GM12878 (cell line): ENCODE data around the gene SH2D7. TPM values are rescaled to one million over a fixed set of nuclear protein-coding genes. Genes with fewer than 3 reads are reported as not detected.

Experiments
- ATAC-seq: fragments of 200-7000 bp; cut with Tn5 transposase; 3 replicates; pipeline ENCODE4 v1.9.1; 2020; ENCODE audit warnings: mild to moderate bottlenecking, moderate library complexity
- BruUV-seq: library from RNA; stranded (reverse); fragments of 400-500 nt; replicated peaks from 2 replicates; lab custom pipeline; 2021; lab: Mats Ljungman, UMichigan
- CTCF ChIA-PET: fragments of 300-600 bp; sonication (Branson Sonifier 250); formaldehyde crosslinking; extraction: SDS; loops from one replicate; lab custom pipeline; 2021; ENCODE audit warnings: inconsistent platforms; lab: Yijun Ruan, JAX
- POLR2A ChIA-PET: fragments of 350-600 bp; formaldehyde crosslinking; extraction: SDS; loops from one replicate; lab custom pipeline; 2021; ENCODE audit warnings: inconsistent platforms; lab: Charles Lee
- RAD21 ChIA-PET: fragments of 300-600 bp; sonication (Branson Sonifier 250); formaldehyde crosslinking; loops from one replicate; lab custom pipeline; 2023; ENCODE audit warnings: antibody characterized with exemption; ENCODE audit not compliant: unreplicated experiment; lab: Charles Lee
- SMC1A ChIA-PET: fragments of 300-600 bp; sonication (Branson Sonifier 250); formaldehyde crosslinking; loops from one replicate; lab custom pipeline; 2023; ENCODE audit not compliant: unreplicated experiment, uncharacterized antibody; lab: Charles Lee
- DNase-seq: peaks from one replicate; pipeline ENCODE4 v3.0.0-alpha.2; 2011; ENCODE audit warnings: low read depth, low spot score
- FAIRE-seq: peaks from 3 replicates; lab custom pipeline; 2011; peaks lifted over from hg19 to GRCh38; lab: Jason Lieb, UNC
- H2AFZ ChIP-seq: 2 replicates; pipeline ENCODE4 v1.6.0; 2011; ENCODE audit warnings: low read depth, low read length, control low read depth; ENCODE audit not compliant: control insufficient read depth
- H3K27ac ChIP-seq: 2 replicates; pipeline ENCODE4 v1.5.1; 2011; ENCODE audit warnings: control low read depth; ENCODE audit not compliant: control insufficient read depth, insufficient read depth
- H3K27me3 ChIP-seq, 2 experiments: replicated peaks in 1 of 2; 2 replicates each; pipeline versions ENCODE4 v1.6.0 to v1.6.1; 2011; ENCODE audit warnings: low read length in 1 of 2; ENCODE audit not compliant: control insufficient read depth in 2 of 2, insufficient read depth in 2 of 2
- H3K36me3 ChIP-seq, 2 experiments: 2 replicates each; pipeline ENCODE4 v1.5.1; 2011; ENCODE audit warnings: low read length in 1 of 2; ENCODE audit not compliant: control insufficient read depth in 2 of 2, insufficient read depth in 2 of 2
- H3K4me1 ChIP-seq: 2 replicates; pipeline ENCODE4 v1.6.1; 2011; ENCODE audit warnings: mild to moderate bottlenecking, low read length, moderate library complexity, mixed read lengths; ENCODE audit not compliant: control insufficient read depth, insufficient read depth
- H3K4me2 ChIP-seq: 2 replicates; pipeline ENCODE4 v1.6.0; 2011; ENCODE audit warnings: control low read depth; ENCODE audit not compliant: control insufficient read depth, insufficient read depth
- H3K4me3 ChIP-seq: fragments of 200-600 bp; sonication (generic); 2 replicates; pipeline ENCODE4 v1.5.1; 2016
- H3K79me2 ChIP-seq: 2 replicates; pipeline ENCODE4 v1.6.0; 2011; ENCODE audit warnings: low read length; ENCODE audit not compliant: control insufficient read depth, insufficient read depth
- H3K9ac ChIP-seq: 2 replicates; pipeline ENCODE4 v1.8.0; 2011; ENCODE audit warnings: low read length, control low read depth, mixed read lengths; ENCODE audit not compliant: control insufficient read depth, insufficient read depth
- H3K9me3 ChIP-seq: replicated peaks from 3 replicates; pipeline ENCODE4 v1.5.1; 2011; ENCODE audit warnings: mild to moderate bottlenecking, low read length; ENCODE audit not compliant: control insufficient read depth, insufficient read depth
- H4K20me1 ChIP-seq: 2 replicates; pipeline ENCODE4 v1.6.0; 2011; ENCODE audit not compliant: control insufficient read depth, insufficient read depth
- EGR1 ChIP-seq, 2 experiments: IDR thresholded peaks; 1 replicate in 1 of 2; 2 replicates in 1 of 2; pipeline ENCODE4 v1.6.1; 2011 to 2012; ENCODE audit warnings: low read depth in 2 of 2, low read length in 2 of 2, borderline replicate concordance in 1 of 2, mild to moderate bottlenecking in 1 of 2, moderate library complexity in 1 of 2
- HDGF ChIP-seq: fragments of 450-650 bp; IDR thresholded peaks from 2 replicates; pipeline ENCODE4 v1.6.1; 2016; ENCODE audit warnings: antibody characterized with exemption
- IKZF1 ChIP-seq: fragments of 450-650 bp; conservative IDR thresholded peaks from 2 replicates; pipeline ENCODE4 v1.6.1; 2017; ENCODE audit warnings: antibody characterized with exemption, mild to moderate bottlenecking
- IKZF2 ChIP-seq, 2 experiments: fragments of 450-650 bp; IDR thresholded peaks; 2 replicates each; pipeline ENCODE4 v1.6.1; 2017; ENCODE audit warnings: mild to moderate bottlenecking in 2 of 2, moderate library complexity in 2 of 2
- MTA2 ChIP-seq: fragments of 450-650 bp; IDR thresholded peaks from 2 replicates; pipeline ENCODE4 v1.6.1; 2016; ENCODE audit warnings: low read depth, mild to moderate bottlenecking, moderate library complexity
- NBN ChIP-seq: fragments of 450-650 bp; IDR thresholded peaks from 2 replicates; pipeline ENCODE4 v1.6.1; 2016
- NR2F1 ChIP-seq: fragments of 450-650 bp; conservative IDR thresholded peaks from 2 replicates; pipeline ENCODE4 v1.6.1; 2017; ENCODE audit warnings: mild to moderate bottlenecking
- PAX5 ChIP-seq: IDR thresholded peaks from 2 replicates; pipeline ENCODE4 v1.6.1; 2011; ENCODE audit warnings: low read depth, low read length, borderline replicate concordance
- RUNX3 ChIP-seq: IDR thresholded peaks from 2 replicates; pipeline ENCODE4 v1.6.1; 2012; ENCODE audit warnings: low read length, inconsistent platforms
- SPI1 ChIP-seq: IDR thresholded peaks from 2 replicates; pipeline ENCODE4 v1.6.1; 2011; ENCODE audit warnings: low read depth, mild to moderate bottlenecking, low read length, moderate library complexity, borderline replicate concordance; ENCODE audit not compliant: insufficient read depth
- ZNF687 ChIP-seq: fragments of 450-650 bp; IDR thresholded peaks from 2 replicates; pipeline ENCODE4 v1.6.1; 2017; ENCODE audit warnings: mild to moderate bottlenecking, moderate library complexity
- WGBS: methylation state at CpG from one replicate; pipeline ENCODE4 v1.1.6; 2016; ENCODE audit warnings: low lambda C conversion rate; ENCODE audit not compliant: insufficient replicate concordance, insufficient coverage; ENCODE audit errors: missing lambda C conversion rate; 5-methylcytosine and 5-hydroxymethylcytosine counted together
- in situ Hi-C: fragments of 300-500 bp; cut with MboI; formaldehyde crosslinking; loops from 9 replicates; pipeline ENCODE4 v1.14.3; 2018; ENCODE audit warnings: mixed read lengths
- intact Hi-C: fragments of 100-400 bp; cut with micrococcal nuclease; formaldehyde crosslinking; loops from one replicate; pipeline ENCODE4 v1.14.2; 2022; ENCODE audit not compliant: unreplicated experiment
- polyA plus RNA-seq, 11 experiments: library from polyadenylated mRNA; depleted of rRNA in 4 of 11; unstranded in 6 of 11; stranded (reverse) in 5 of 11; fragments of >200 nt; fragmentation: Nextera tagmentation in 4 of 11; fragmentation: Illumina TruSeq in 1 of 11; extraction: Ambion mirVana in 4 of 11; extraction: Trizol in 1 of 11; gene quantifications; 1 replicate in 1 of 11; 2 replicates in 10 of 11; pipeline versions ENCODE4 v1.2.1 to v1.2.3, GENCODE V29; 2011 to 2016; ENCODE audit warnings: inconsistent platforms in 2 of 11, missing spikeins in 2 of 11, low read depth in 1 of 11
- total RNA-seq, 4 experiments: library from RNA; depleted of rRNA in 3 of 4; stranded (reverse); fragments of >200 nt in 3 of 4; fragmentation: Illumina TruSeq in 1 of 4; extraction: Trizol in 1 of 4; gene quantifications; 2 replicates each; pipeline versions ENCODE4 v1.2.1 to v1.2.3, GENCODE V29; 2013 to 2021
- TF ChIP-seq, protein P1 (sequence below): fragments of 450-650 bp; IDR thresholded peaks from 2 replicates; pipeline ENCODE4 v1.6.1; 2016; ENCODE audit warnings: mild to moderate bottlenecking

The SH2D7 gene
- total and polyA plus RNA-seq, 10 of the 15 experiments (the other 5 are each of a cell fraction or from before 2014, with no cell fraction given), result 0.04 to 0.06 TPM; not detected in 8

GRCh38 chr15:78070049-78070700 is 22.2 kb upstream of the SH2D7 start:
- H2AFZ ChIP-seq, result peak overlapping the region; percentile 23
- DNase-seq (no peak), FAIRE-seq (no peak), ATAC-seq (no peak)
- ChIA-PET CTCF (interaction anchor here (0.6 to 13.4 kb wide), 18 partner anchors 9 to 130 kb away, joined by 3 to 191 read pairs (median 6); no protein-coding TSS in a partner anchor), POLR2A (interaction anchor here (0.6 to 6.8 kb wide), 13 partner anchors 9 to 916 kb away, joined by 3 to 79 read pairs (median 5); partner anchors contain the start of gene IDH3A), RAD21 (interaction anchor here (0.8 to 9.2 kb wide), 13 partner anchors 11 to 81 kb away, joined by 3 to 170 read pairs (median 5); no protein-coding TSS in a partner anchor), SMC1A (interaction anchor here (0.8 to 12.0 kb wide), 19 partner anchors 8 to 106 kb away, joined by 3 to 305 read pairs (median 7); no protein-coding TSS in a partner anchor)
- BruUV-seq, result no TSS peak
- 0 out of 4 replicates have a peak, but pooled peaks cover 0 to 3% of the 10 kb centered on the region in 2 experiments for H3K36me3 ChIP-seq
- in situ Hi-C loops (no loop called here), intact Hi-C loops (no loop called here)
- 63% methylated on average over 4 of the region's 4 CpGs for WGBS
- H3K4me3 ChIP-seq, result peak overlapping the region; percentile 26
- no peaks in the 10 kb centered on the region for H4K20me1 ChIP-seq
- peak overlapping the region; percentile 89 for H3K27ac ChIP-seq
- H3K27me3 ChIP-seq, result no peaks in the 10 kb centered on the region
- peaks cover 47% of the 10 kb centered on the region for H3K4me1 ChIP-seq
- H3K79me2 ChIP-seq, result peaks cover 74% of the 10 kb centered on the region
- H3K4me2 ChIP-seq, result peak overlapping the region; percentile 64
- TF ChIP-seq RUNX3, result no peak
- peak; percentile 53; the same call in 1 of the 2 replicates for TF ChIP-seq ZNF687
- peak; percentile 45; the same call in 1 of the 2 replicates for TF ChIP-seq SPI1
- peak; percentile 72; the same call in 1 of the 2 replicates for TF ChIP-seq HDGF
- peak in 1 of 2 experiments; percentile 42; a peak in 1 of 4 replicates for TF ChIP-seq IKZF2 (IDR thresholded peaks at IDR 0.05)
- no peak for TF ChIP-seq PAX5
- TF ChIP-seq, protein P1, sequence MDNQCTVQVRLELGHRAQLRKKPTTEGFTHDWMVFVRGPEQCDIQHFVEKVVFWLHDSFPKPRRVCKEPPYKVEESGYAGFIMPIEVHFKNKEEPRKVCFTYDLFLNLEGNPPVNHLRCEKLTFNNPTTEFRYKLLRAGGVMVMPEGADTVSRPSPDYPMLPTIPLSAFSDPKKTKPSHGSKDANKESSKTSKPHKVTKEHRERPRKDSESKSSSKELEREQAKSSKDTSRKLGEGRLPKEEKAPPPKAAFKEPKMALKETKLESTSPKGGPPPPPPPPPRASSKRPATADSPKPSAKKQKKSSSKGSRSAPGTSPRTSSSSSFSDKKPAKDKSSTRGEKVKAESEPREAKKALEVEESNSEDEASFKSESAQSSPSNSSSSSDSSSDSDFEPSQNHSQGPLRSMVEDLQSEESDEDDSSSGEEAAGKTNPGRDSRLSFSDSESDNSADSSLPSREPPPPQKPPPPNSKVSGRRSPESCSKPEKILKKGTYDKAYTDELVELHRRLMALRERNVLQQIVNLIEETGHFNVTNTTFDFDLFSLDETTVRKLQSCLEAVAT, result peak; percentile 27; the same call in 1 of the 2 replicates
- peak; percentile 30 for TF ChIP-seq IKZF1
- TF ChIP-seq NR2F1, result no peak
- TF ChIP-seq MTA2, result 0 out of 2 replicates have a peak, but pooled peaks have one; percentile 10
- 0 out of 2 replicates have a peak, but pooled peaks have one; percentile 28 for TF ChIP-seq NBN
- 0 out of 3 replicates have a peak, but pooled peaks of 1 of the 2 experiments have one; percentile 25 for TF ChIP-seq EGR1 (IDR thresholded peaks at IDR 0.05; ENCODE audit: borderline replicate concordance in 1 of 2, low read depth in 2 of 2, low read length in 2 of 2)
- H3K9ac ChIP-seq, result peak overlapping the region; percentile 57
- H3K9me3 ChIP-seq, result no peaks in the 10 kb centered on the region
